ENCODE measurements around the gene BABAM2. TPM values are rescaled to one million over a fixed set of nuclear protein-coding genes. Genes with fewer than 3 reads are reported as not detected.

BABAM2 gene
- total and polyA plus RNA-seq, 8 donors = 27.1 to 49.2 (median 28.4) TPM

- no peak for TF ChIP-seq CTCF (IDR thresholded peaks at IDR 0.05)
- ATAC-seq = peak; percentile 31
- Histone ChIP-seq H3K9me3 (no peaks in the 10 kb centered on the region), H3K27ac (peak overlapping the region in 1 of 2 donors; percentile 10), H3K4me3 (no peak overlapping the region), H3K4me1 (peaks cover 14 to 30% of the 10 kb centered on the region in 2 donors), H3K36me3 (no peaks in the 10 kb centered on the region), H3K27me3 (no peaks in the 10 kb centered on the region)
- intact Hi-C loops (cut with DNase I) = no loop called here
- DNase-seq = no peak
These were observed 23.7 kb downstream of the BABAM2 start for GRCh38 chr2:27914041-27914804.

- Histone ChIP-seq H3K9me3 (no peaks in the 10 kb centered on the region), H3K36me3 (no peaks in the 10 kb centered on the region), H3K27ac (peak overlapping the region; percentile 2 to 10), H3K27me3 (no peaks in the 10 kb centered on the region), H3K4me1 (peaks cover 16 to 31% of the 10 kb centered on the region in 2 donors), H3K4me3 (no peak overlapping the region)
- ATAC-seq (no peak), DNase-seq (no peak)
- no peak for TF ChIP-seq CTCF (IDR thresholded peaks at IDR 0.05)
- intact Hi-C loops (cut with DNase I) = no loop called here
These were observed 24.3 kb downstream of the BABAM2 start for GRCh38 chr2:27914805-27915175.

- Histone ChIP-seq H3K4me3 (no peak overlapping the region), H3K4me1 (peaks cover 18 to 35% of the 10 kb centered on the region in 2 donors), H3K36me3 (no peaks in the 10 kb centered on the region), H3K9me3 (no peaks in the 10 kb centered on the region), H3K27ac (peak overlapping the region; percentile 2 to 33), H3K27me3 (no peaks in the 10 kb centered on the region)
- TF ChIP-seq CTCF (IDR thresholded peaks at IDR 0.05) = no peak
- DNase-seq (no peak), ATAC-seq (peak; percentile 51)
- intact Hi-C loops (cut with DNase I) = no loop called here
These were observed 24.7 kb downstream of the BABAM2 start for GRCh38 chr2:27915191-27915590.

GRCh38 chr2:27915874-27916273 is 25.3 kb downstream of the BABAM2 start:
- ATAC-seq (peak; percentile 38), DNase-seq (no peak)

More at GRCh38 chr2:27915874-27916273, 25.3 kb downstream of the BABAM2 start:
- intact Hi-C loops (cut with DNase I) = no loop called here
- peaks cover 18 to 42% of the 10 kb centered on the region in 2 donors for H3K4me1 ChIP-seq
- H3K36me3 ChIP-seq = no peaks in the 10 kb centered on the region
- H3K9me3 ChIP-seq = no peaks in the 10 kb centered on the region
- H3K27me3 ChIP-seq = no peaks in the 10 kb centered on the region
- peak overlapping the region; percentile 2 to 33 for H3K27ac ChIP-seq
- H3K4me3 ChIP-seq = no peak overlapping the region
- TF ChIP-seq CTCF (IDR thresholded peaks at IDR 0.05) = no peak

All from left lung (tissue), 10 donors.